NCI-H2227 treated with DMSO at 0.1 percent for 48 hours (cell line): ENCODE data around the gene LAG3.

ENCODE experiments used
- DNase-seq: peaks from one replicate; lab custom pipeline; 2025; lab: John Stamatoyannopoulos, UW

Gene LAG3

GRCh38 chr12:6823182-6824084 is 51.1 kb downstream of the LAG3 start:
- DNase-seq = no peak

- no peak for DNase-seq
Observed at GRCh38 chr12:6824085-6824775, 51.9 kb downstream of the LAG3 start.

GRCh38 chr12:6824901-6825381 is 52.6 kb downstream of the LAG3 start:
- DNase-seq = no peak

GRCh38 chr12:6825398-6826124 is 53.2 kb downstream of the LAG3 start:
- peak; percentile 67 for DNase-seq

GRCh38 chr12:6826125-6826733 is 53.9 kb downstream of the LAG3 start:
- DNase-seq = no peak

GRCh38 chr12:6826734-6827436 is 54.6 kb downstream of the LAG3 start:
- DNase-seq = no peak

- DNase-seq = peak; percentile 50
Observed at GRCh38 chr12:6827437-6827911, 55.2 kb downstream of the LAG3 start.
